ENCODE measurements around the gene CORIN. TPM values are rescaled to one million over a fixed set of nuclear protein-coding genes. Genes with fewer than 3 reads are reported as not detected.

The CORIN gene
- total and polyA plus RNA-seq, 10 of the 15 experiments (the other 5 are each of a cell fraction or from before 2014, with no cell fraction given): 0.02 to 0.45 (median 0.09) TPM; not detected in 3

DNA sequence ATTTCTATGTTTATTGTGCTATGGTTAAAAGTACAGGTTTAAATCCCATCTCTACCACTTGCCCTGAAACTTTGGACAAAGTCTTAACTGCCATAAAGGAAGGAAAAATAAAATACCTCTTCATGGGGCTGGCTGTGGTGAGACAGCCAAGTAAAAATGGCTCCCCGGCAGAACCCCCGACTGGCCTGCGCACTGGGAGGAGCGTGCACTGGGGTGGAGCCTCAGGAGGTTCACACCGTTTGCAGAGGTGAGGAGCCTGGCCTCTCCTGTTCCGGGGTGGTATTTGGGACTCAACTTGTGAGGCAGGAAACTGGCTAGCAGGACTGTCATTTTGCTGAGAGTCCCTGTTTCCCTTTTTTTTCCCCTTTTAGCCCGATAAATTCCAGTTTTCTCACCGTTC, 47.8 kb downstream of the CORIN start (continued):
- TF ChIP-seq, protein P1, sequence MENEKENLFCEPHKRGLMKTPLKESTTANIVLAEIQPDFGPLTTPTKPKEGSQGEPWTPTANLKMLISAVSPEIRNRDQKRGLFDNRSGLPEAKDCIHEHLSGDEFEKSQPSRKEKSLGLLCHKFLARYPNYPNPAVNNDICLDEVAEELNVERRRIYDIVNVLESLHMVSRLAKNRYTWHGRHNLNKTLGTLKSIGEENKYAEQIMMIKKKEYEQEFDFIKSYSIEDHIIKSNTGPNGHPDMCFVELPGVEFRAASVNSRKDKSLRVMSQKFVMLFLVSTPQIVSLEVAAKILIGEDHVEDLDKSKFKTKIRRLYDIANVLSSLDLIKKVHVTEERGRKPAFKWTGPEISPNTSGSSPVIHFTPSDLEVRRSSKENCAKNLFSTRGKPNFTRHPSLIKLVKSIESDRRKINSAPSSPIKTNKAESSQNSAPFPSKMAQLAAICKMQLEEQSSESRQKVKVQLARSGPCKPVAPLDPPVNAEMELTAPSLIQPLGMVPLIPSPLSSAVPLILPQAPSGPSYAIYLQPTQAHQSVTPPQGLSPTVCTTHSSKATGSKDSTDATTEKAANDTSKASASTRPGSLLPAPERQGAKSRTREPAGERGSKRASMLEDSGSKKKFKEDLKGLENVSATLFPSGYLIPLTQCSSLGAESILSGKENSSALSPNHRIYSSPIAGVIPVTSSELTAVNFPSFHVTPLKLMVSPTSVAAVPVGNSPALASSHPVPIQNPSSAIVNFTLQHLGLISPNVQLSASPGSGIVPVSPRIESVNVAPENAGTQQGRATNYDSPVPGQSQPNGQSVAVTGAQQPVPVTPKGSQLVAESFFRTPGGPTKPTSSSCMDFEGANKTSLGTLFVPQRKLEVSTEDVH (IDR thresholded peaks at IDR 0.05; ENCODE audit: low read depth, partially characterized antibody): no peak
- TF ChIP-seq CHD2 (IDR thresholded peaks at IDR 0.05; ENCODE audit: borderline replicate concordance, low read depth, low read length): no peak
- TF ChIP-seq USF2 (IDR thresholded peaks at IDR 0.05; ENCODE audit: borderline replicate concordance, low read depth, low read length): no peak

DNA sequence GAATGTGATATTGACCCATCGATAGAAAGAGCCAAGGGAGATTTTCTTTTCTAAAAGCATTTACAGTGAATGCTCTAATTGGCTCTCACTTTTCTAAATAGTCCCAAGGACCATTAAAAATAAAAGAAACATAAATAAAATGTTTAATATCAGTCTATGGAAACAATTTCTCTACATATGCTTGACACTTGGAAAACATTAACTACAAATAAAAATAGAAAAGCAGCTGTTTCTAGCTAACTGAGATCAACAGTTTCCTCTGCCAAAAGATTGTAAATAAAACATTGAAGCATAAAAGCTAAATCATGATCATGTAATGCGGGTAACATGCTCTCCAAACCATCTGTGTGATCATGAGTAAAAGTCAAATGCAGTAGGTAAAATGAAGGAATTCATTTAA, 49.7 kb downstream of the CORIN start:
- Histone ChIP-seq H3K4me2 (ENCODE audit: control insufficient read depth, insufficient read depth) (no peak overlapping the region), H3K27ac (ENCODE audit: control insufficient read depth, insufficient read depth) (no peak overlapping the region), H3K4me3 (no peak overlapping the region), H3K79me2 (ENCODE audit: control insufficient read depth, insufficient read depth, low read length) (no peaks in the 10 kb centered on the region), H3K27me3 (replicated peaks in 1 of 2; ENCODE audit: control insufficient read depth in 2 of 2, insufficient read depth in 2 of 2, low read length in 1 of 2) (no peaks in the 10 kb centered on the region), H3K4me1 (ENCODE audit: control insufficient read depth, insufficient read depth, low read length) (peaks cover 4% of the 10 kb centered on the region; the same call in 1 of the 2 replicates), H3K9ac (ENCODE audit: control insufficient read depth, insufficient read depth, low read length) (no peak overlapping the region), H3K36me3 (ENCODE audit: control insufficient read depth in 2 of 2, insufficient read depth in 2 of 2, low read length in 1 of 2) (no peaks in the 10 kb centered on the region), H4K20me1 (ENCODE audit: control insufficient read depth, insufficient read depth) (no peaks in the 10 kb centered on the region), H3K9me3 (replicated peaks; ENCODE audit: control insufficient read depth, insufficient read depth, low read length) (no peaks in the 10 kb centered on the region), H2AFZ (ENCODE audit: control insufficient read depth, low read depth, low read length) (no peak overlapping the region)
- BruUV-seq (replicated peaks): no TSS peak
- ATAC-seq (no peak), FAIRE-seq (no peak), DNase-seq (ENCODE audit: low read depth, low spot score) (no peak)
- intact Hi-C loops (cut with micrococcal nuclease; ENCODE audit: unreplicated experiment) (no loop called here), in situ Hi-C loops (cut with MboI) (no loop called here)
- POLR2A ChIA-PET: no interaction called here
- CTCF ChIA-PET: no interaction called here
- WGBS (ENCODE audit: insufficient coverage, insufficient replicate concordance, low lambda C conversion rate, missing lambda C conversion rate): 73% methylated on average over 2 of the region's 2 CpGs
- SMC1A ChIA-PET (ENCODE audit: uncharacterized antibody, unreplicated experiment): no interaction called here
- RAD21 ChIA-PET (ENCODE audit: unreplicated experiment): no interaction called here
- no peak for TF ChIP-seq ZSCAN29 (IDR thresholded peaks at IDR 0.05)
- no peak for TF ChIP-seq ZNF274 (IDR thresholded peaks at IDR 0.05; ENCODE audit: insufficient read depth, insufficient read length)
- no peak for TF ChIP-seq ZNF622 (IDR thresholded peaks at IDR 0.05)
- TF ChIP-seq CEBPB (IDR thresholded peaks at IDR 0.05; ENCODE audit: borderline replicate concordance in 1 of 2, low read depth in 2 of 2, low read length in 2 of 2): no peak
- TF ChIP-seq PBX3 (IDR thresholded peaks at IDR 0.05; ENCODE audit: insufficient replicate concordance, low read depth, low read length): no peak
- TF ChIP-seq SUZ12 (IDR thresholded peaks at IDR 0.05; ENCODE audit: unreplicated experiment): no peak
- TF ChIP-seq RELB (IDR thresholded peaks at IDR 0.05; ENCODE audit: low read depth): no peak
- TF ChIP-seq MXI1 (IDR thresholded peaks at IDR 0.05; ENCODE audit: low read depth, low read length): no peak
- TF ChIP-seq GABPA (IDR thresholded peaks at IDR 0.05; ENCODE audit: low read depth): no peak
- TF ChIP-seq, protein P2, sequence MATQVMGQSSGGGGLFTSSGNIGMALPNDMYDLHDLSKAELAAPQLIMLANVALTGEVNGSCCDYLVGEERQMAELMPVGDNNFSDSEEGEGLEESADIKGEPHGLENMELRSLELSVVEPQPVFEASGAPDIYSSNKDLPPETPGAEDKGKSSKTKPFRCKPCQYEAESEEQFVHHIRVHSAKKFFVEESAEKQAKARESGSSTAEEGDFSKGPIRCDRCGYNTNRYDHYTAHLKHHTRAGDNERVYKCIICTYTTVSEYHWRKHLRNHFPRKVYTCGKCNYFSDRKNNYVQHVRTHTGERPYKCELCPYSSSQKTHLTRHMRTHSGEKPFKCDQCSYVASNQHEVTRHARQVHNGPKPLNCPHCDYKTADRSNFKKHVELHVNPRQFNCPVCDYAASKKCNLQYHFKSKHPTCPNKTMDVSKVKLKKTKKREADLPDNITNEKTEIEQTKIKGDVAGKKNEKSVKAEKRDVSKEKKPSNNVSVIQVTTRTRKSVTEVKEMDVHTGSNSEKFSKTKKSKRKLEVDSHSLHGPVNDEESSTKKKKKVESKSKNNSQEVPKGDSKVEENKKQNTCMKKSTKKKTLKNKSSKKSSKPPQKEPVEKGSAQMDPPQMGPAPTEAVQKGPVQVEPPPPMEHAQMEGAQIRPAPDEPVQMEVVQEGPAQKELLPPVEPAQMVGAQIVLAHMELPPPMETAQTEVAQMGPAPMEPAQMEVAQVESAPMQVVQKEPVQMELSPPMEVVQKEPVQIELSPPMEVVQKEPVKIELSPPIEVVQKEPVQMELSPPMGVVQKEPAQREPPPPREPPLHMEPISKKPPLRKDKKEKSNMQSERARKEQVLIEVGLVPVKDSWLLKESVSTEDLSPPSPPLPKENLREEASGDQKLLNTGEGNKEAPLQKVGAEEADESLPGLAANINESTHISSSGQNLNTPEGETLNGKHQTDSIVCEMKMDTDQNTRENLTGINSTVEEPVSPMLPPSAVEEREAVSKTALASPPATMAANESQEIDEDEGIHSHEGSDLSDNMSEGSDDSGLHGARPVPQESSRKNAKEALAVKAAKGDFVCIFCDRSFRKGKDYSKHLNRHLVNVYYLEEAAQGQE (IDR thresholded peaks at IDR 0.05; ENCODE audit: low read depth, low read length): no peak

Measured in GM12878 (cell line).